HepG2 (cell line): ENCODE data around the gene WRAP73. TPM values are rescaled to one million over a fixed set of nuclear protein-coding genes. Genes with fewer than 3 reads are reported as not detected.

Experiments
- ATAC-seq: fragments of 200-7000 bp; cut with Tn5 transposase; 3 replicates; pipeline ENCODE4 v1.9.1; 2020; ENCODE audit warnings: mild to moderate bottlenecking, moderate library complexity
- BruUV-seq: library from RNA; stranded (reverse); fragments of 400-500 nt; replicated peaks from 2 replicates; lab custom pipeline; 2021; lab: Mats Ljungman, UMichigan
- CTCF ChIA-PET: fragments of 300-600 bp; formaldehyde crosslinking; extraction: SDS; loops from one replicate; lab custom pipeline; 2021; ENCODE audit warnings: low total read pairs, inconsistent platforms, low intra/inter-chr PET ratio; lab: Yijun Ruan, JAX
- POLR2A ChIA-PET: fragments of 350-600 bp; sonication (Branson Sonifier 250); formaldehyde crosslinking; loops from one replicate; lab custom pipeline; 2020; ENCODE audit warnings: antibody characterized with exemption, inconsistent platforms; lab: Yijun Ruan, JAX
- DNase-seq: peaks from one replicate; pipeline ENCODE4 v3.0.0-alpha.2; 2015; ENCODE audit warnings: low spot score
- FAIRE-seq: peaks from 3 replicates; lab custom pipeline; 2011; peaks lifted over from hg19 to GRCh38; lab: Jason Lieb, UNC
- H2AFZ ChIP-seq: one replicate; pipeline ENCODE4 v1.6.1; 2011; ENCODE audit warnings: low read length, inconsistent platforms
- H3K27ac ChIP-seq: fragments of 300-600 bp; 3 replicates; pipeline ENCODE4 v1.8.0; 2011; ENCODE audit warnings: mixed run types, mild to moderate bottlenecking, mixed read lengths, low read length, inconsistent platforms; ENCODE audit not compliant: insufficient read depth; ENCODE audit errors: extremely low read length
- H3K27me3 ChIP-seq, 2 experiments: fragments of 200-600 bp in 1 of 2; 2 replicates in 1 of 2; 3 replicates in 1 of 2; pipeline versions ENCODE4 v1.6.0 to v1.8.0; 2011; ENCODE audit warnings: low read length in 2 of 2, mild to moderate bottlenecking in 2 of 2, moderate library complexity in 2 of 2, inconsistent platforms in 1 of 2; ENCODE audit not compliant: insufficient read depth in 2 of 2, control insufficient read depth in 1 of 2
- H3K36me3 ChIP-seq, 2 experiments: fragments of 200-600 bp in 1 of 2; replicated peaks in 1 of 2; 2 replicates in 1 of 2; 3 replicates in 1 of 2; pipeline versions ENCODE4 v1.5.1 to v1.8.0; 2011; ENCODE audit warnings: low read length in 2 of 2, inconsistent platforms in 1 of 2; ENCODE audit not compliant: insufficient read depth in 2 of 2, control insufficient read depth in 1 of 2
- H3K4me1 ChIP-seq: 2 replicates; pipeline ENCODE4 v1.5.1; 2012; ENCODE audit warnings: low read length, inconsistent platforms; ENCODE audit not compliant: insufficient read depth
- H3K4me2 ChIP-seq: 2 replicates; pipeline ENCODE4 v1.6.0; 2011; ENCODE audit warnings: low read depth, low read length, inconsistent platforms
- H3K4me3 ChIP-seq, 3 experiments: fragments of 200-600 bp in 1 of 3; sonication (generic), shearing (Covaris generic) in 1 of 3; replicated peaks in 1 of 3; 2 replicates each; pipeline ENCODE4 v1.5.1; 2011 to 2016; ENCODE audit warnings: low read length in 3 of 3, inconsistent platforms in 2 of 3, low read depth in 2 of 3, mild to moderate bottlenecking in 2 of 3, control low read depth in 1 of 3, mixed read lengths in 1 of 3; ENCODE audit not compliant: insufficient read depth in 1 of 3
- H3K79me2 ChIP-seq: one replicate; pipeline ENCODE4 v1.6.1; 2011; ENCODE audit warnings: low read length, inconsistent platforms; ENCODE audit not compliant: insufficient read depth
- H3K9ac ChIP-seq: 2 replicates; pipeline ENCODE4 v1.6.0; 2011; ENCODE audit warnings: mild to moderate bottlenecking, low read depth, low read length, inconsistent platforms; ENCODE audit not compliant: insufficient read depth
- H3K9me3 ChIP-seq: 2 replicates; pipeline ENCODE4 v1.5.1; 2012; ENCODE audit warnings: mild to moderate bottlenecking, low read length
- H4K20me1 ChIP-seq: 2 replicates; pipeline ENCODE4 v1.6.0; 2011; ENCODE audit warnings: inconsistent platforms, mild to moderate bottlenecking, low read length, moderate library complexity; ENCODE audit not compliant: insufficient read depth
- CBX1 ChIP-seq: IDR thresholded peaks from one replicate; pipeline ENCODE4 v1.6.1; 2016; ENCODE audit warnings: antibody characterized with exemption, low read depth
- CENPX ChIP-seq: sonication (generic); formaldehyde crosslinking; IDR thresholded peaks from 2 replicates; pipeline ENCODE4 v1.9.0; 2021; ENCODE audit warnings: mild to moderate bottlenecking, missing genetic modification reagents, moderate library complexity
- CHCHD3 ChIP-seq: sonication (generic); formaldehyde crosslinking; IDR thresholded peaks from 2 replicates; pipeline ENCODE4 v1.8.0; 2022; ENCODE audit warnings: mild to moderate bottlenecking, missing genetic modification reagents, moderate library complexity
- GATAD1 ChIP-seq: IDR thresholded peaks from 2 replicates; pipeline ENCODE4 v1.6.1; 2016; ENCODE audit warnings: missing genetic modification reagents, missing compliant biosample characterization
- HNRNPUL1 ChIP-seq: fragments of 200-400 bp; formaldehyde crosslinking; IDR thresholded peaks from 2 replicates; pipeline ENCODE4 v1.6.1; 2017; ENCODE audit warnings: low read depth, mild to moderate bottlenecking, low read length, moderate library complexity
- HOXA9 ChIP-seq: sonication (generic); formaldehyde crosslinking; IDR thresholded peaks from 2 replicates; pipeline ENCODE4 v1.8.1; 2022; ENCODE audit warnings: missing genetic modification reagents, mild to moderate bottlenecking, moderate library complexity, borderline replicate concordance
- MTA3 ChIP-seq: sonication (generic); formaldehyde crosslinking; IDR thresholded peaks from 2 replicates; pipeline ENCODE4 v1.4.0; 2020; ENCODE audit warnings: missing genetic modification reagents
- POLR2G ChIP-seq: fragments of 200-400 bp; formaldehyde crosslinking; IDR thresholded peaks from 2 replicates; pipeline ENCODE4 v1.6.1; 2018; ENCODE audit warnings: mild to moderate bottlenecking, low read depth, low read length, moderate library complexity
- ZFP36 ChIP-seq: fragments of 150-350 bp; IDR thresholded peaks from 2 replicates; pipeline ENCODE4 v1.6.1; 2018; ENCODE audit warnings: borderline replicate concordance, low read length, low read depth; ENCODE audit not compliant: partially characterized antibody
- ZNF570 ChIP-seq: sonication (generic); formaldehyde crosslinking; IDR thresholded peaks from 2 replicates; pipeline ENCODE4 v1.4.0; 2020; ENCODE audit warnings: mild to moderate bottlenecking, missing genetic modification reagents, borderline replicate concordance
- WGBS: methylation state at CpG from one replicate; pipeline ENCODE4 v1.1.6; 2017; ENCODE audit warnings: low lambda C conversion rate; 5-methylcytosine and 5-hydroxymethylcytosine counted together
- in situ Hi-C: cut with HindIII; loops from 2 replicates; pipeline ENCODE4 v1.10.0; 2017; ENCODE audit warnings: low pct_unique_long_range_greater_than_20kb; ENCODE audit not compliant: extremely low pct_ligation_motif_present
- intact Hi-C: fragments of 100-400 bp; cut with micrococcal nuclease; formaldehyde crosslinking; loops from one replicate; pipeline ENCODE4 v1.10.0; 2022; ENCODE audit not compliant: unreplicated experiment
- polyA plus RNA-seq, 8 experiments: library from polyadenylated mRNA; depleted of rRNA in 3 of 8; stranded (reverse) in 7 of 8; unstranded in 1 of 8; fragments of >200 nt; fragmentation: Illumina TruSeq in 4 of 8; extraction: Trizol in 4 of 8; gene quantifications; 2 replicates each; pipeline versions ENCODE4 v1.2.1 to v1.2.3, GENCODE V29; 2011 to 2016; ENCODE audit warnings: low read depth in 4 of 8, missing spikeins in 1 of 8, mixed read lengths in 1 of 8; ENCODE audit not compliant: insufficient read depth in 1 of 8
- total RNA-seq, 5 experiments: library from RNA; depleted of rRNA; stranded (reverse); fragments of >200 nt; fragmentation: Illumina TruSeq; extraction: Trizol; gene quantifications; 2 replicates each; pipeline ENCODE4 v1.2.3, GENCODE V29; 2016; ENCODE audit warnings: low read depth in 1 of 5
- TF ChIP-seq, protein P1 (sequence below): sonication (generic); formaldehyde crosslinking; IDR thresholded peaks from 2 replicates; pipeline ENCODE4 v1.5.0; 2020; ENCODE audit warnings: missing genetic modification reagents
- TF ChIP-seq, protein P2 (sequence below): IDR thresholded peaks from 2 replicates; pipeline ENCODE4 v1.6.1; 2016
- TF ChIP-seq, protein P3 (sequence below), 2 experiments: fragments of 450-650 bp in 1 of 2; sonication (generic) in 1 of 2; formaldehyde crosslinking in 1 of 2; IDR thresholded peaks; 2 replicates each; pipeline versions ENCODE4 v1.6.1 to v1.8.0; 2016 to 2022; ENCODE audit warnings: antibody characterized with exemption in 1 of 2, mild to moderate bottlenecking in 1 of 2, missing genetic modification reagents in 1 of 2

Gene WRAP73
- total and polyA plus RNA-seq, 2 of the 13 experiments (the other 11 are each of a cell fraction or from before 2014, with no cell fraction given): 18.1 to 40.4 TPM

DNA sequence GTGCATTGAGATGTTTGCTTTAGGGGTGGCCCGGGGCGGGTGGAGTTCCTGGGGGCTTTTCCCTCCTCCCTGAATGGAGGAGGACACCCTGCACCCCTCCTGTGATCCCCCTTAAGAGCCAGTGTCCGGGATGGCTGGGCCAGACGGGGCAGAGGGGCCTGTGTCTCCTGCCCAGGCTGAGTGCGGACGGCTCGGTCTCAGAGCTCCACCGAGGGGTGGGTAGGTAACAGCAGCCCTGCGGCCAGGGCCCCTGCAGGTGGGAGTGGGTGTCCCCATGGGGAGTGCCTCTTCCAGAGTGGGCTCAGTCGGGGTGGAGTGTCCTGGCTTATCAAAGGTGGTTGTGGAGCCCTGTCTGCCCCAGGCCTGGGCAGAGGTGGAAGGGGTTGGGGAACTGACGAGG lies 25.5 kb upstream of the WRAP73 start:
- intact Hi-C loops (no loop called here), in situ Hi-C loops (no loop called here)
- WGBS: 86% methylated on average over 4 of the region's 11 CpGs
- CTCF ChIA-PET: no interaction called here
- Histone ChIP-seq H3K4me2 (no peak overlapping the region), H4K20me1 (no peaks in the 10 kb centered on the region), H3K27ac (no peak overlapping the region), H3K9me3 (no peaks in the 10 kb centered on the region), H3K4me3 (no peak overlapping the region), H3K79me2 (no peaks in the 10 kb centered on the region), H3K4me1 (no peaks in the 10 kb centered on the region), H3K36me3 (no peaks in the 10 kb centered on the region), H3K9ac (no peak overlapping the region), H3K27me3 (no peaks in the 10 kb centered on the region; a peak in 1 of 5 replicates), H2AFZ (no peak overlapping the region)
- FAIRE-seq (no peak), ATAC-seq (no peak), DNase-seq (no peak)
- TF ChIP-seq HNRNPUL1 (no peak), ZNF570 (CRISPR knock-in tag) (no peak), POLR2G (no peak), HOXA9 (CRISPR knock-in tag) (no peak), MTA3 (no peak), CENPX (CRISPR knock-in tag) (no peak), CBX1 (no peak), GATAD1 (no peak), CHCHD3 (no peak), ZFP36 (no peak)
- TF ChIP-seq, protein P1, sequence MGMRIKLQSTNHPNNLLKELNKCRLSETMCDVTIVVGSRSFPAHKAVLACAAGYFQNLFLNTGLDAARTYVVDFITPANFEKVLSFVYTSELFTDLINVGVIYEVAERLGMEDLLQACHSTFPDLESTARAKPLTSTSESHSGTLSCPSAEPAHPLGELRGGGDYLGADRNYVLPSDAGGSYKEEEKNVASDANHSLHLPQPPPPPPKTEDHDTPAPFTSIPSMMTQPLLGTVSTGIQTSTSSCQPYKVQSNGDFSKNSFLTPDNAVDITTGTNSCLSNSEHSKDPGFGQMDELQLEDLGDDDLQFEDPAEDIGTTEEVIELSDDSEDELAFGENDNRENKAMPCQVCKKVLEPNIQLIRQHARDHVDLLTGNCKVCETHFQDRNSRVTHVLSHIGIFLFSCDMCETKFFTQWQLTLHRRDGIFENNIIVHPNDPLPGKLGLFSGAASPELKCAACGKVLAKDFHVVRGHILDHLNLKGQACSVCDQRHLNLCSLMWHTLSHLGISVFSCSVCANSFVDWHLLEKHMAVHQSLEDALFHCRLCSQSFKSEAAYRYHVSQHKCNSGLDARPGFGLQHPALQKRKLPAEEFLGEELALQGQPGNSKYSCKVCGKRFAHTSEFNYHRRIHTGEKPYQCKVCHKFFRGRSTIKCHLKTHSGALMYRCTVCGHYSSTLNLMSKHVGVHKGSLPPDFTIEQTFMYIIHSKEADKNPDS: no peak
- TF ChIP-seq, protein P2, sequence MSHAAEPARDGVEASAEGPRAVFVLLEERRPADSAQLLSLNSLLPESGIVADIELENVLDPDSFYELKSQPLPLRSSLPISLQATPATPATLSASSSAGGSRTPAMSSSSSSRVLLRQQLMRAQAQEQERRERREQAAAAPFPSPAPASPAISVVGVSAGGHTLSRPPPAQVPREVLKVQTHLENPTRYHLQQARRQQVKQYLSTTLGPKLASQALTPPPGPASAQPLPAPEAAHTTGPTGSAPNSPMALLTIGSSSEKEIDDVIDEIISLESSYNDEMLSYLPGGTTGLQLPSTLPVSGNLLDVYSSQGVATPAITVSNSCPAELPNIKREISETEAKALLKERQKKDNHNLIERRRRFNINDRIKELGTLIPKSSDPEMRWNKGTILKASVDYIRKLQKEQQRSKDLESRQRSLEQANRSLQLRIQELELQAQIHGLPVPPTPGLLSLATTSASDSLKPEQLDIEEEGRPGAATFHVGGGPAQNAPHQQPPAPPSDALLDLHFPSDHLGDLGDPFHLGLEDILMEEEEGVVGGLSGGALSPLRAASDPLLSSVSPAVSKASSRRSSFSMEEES (CRISPR knock-in tag): no peak
- TF ChIP-seq, protein P3, sequence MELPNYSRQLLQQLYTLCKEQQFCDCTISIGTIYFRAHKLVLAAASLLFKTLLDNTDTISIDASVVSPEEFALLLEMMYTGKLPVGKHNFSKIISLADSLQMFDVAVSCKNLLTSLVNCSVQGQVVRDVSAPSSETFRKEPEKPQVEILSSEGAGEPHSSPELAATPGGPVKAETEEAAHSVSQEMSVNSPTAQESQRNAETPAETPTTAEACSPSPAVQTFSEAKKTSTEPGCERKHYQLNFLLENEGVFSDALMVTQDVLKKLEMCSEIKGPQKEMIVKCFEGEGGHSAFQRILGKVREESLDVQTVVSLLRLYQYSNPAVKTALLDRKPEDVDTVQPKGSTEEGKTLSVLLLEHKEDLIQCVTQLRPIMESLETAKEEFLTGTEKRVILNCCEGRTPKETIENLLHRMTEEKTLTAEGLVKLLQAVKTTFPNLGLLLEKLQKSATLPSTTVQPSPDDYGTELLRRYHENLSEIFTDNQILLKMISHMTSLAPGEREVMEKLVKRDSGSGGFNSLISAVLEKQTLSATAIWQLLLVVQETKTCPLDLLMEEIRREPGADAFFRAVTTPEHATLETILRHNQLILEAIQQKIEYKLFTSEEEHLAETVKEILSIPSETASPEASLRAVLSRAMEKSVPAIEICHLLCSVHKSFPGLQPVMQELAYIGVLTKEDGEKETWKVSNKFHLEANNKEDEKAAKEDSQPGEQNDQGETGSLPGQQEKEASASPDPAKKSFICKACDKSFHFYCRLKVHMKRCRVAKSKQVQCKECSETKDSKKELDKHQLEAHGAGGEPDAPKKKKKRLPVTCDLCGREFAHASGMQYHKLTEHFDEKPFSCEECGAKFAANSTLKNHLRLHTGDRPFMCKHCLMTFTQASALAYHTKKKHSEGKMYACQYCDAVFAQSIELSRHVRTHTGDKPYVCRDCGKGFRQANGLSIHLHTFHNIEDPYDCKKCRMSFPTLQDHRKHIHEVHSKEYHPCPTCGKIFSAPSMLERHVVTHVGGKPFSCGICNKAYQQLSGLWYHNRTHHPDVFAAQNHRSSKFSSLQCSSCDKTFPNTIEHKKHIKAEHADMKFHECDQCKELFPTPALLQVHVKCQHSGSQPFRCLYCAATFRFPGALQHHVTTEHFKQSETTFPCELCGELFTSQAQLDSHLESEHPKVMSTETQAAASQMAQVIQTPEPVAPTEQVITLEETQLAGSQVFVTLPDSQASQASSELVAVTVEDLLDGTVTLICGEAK (IDR thresholded peaks at IDR 0.05): no peak
- TF ChIP-seq, protein P3 (CRISPR knock-in tag; IDR thresholded peaks at IDR 0.05): no peak
- BruUV-seq: no TSS peak
- POLR2A ChIA-PET: no interaction called here
